ENCODE results near the gene DOC2B.

The DOC2B gene

GRCh38 chr17:162689-163088, 18.8 kb downstream of the DOC2B start:
- no peak for DNase-seq (ENCODE audit: low read depth in 2 of 2)

- no peak for DNase-seq (ENCODE audit: low read depth in 2 of 2)
Measured at GRCh38 chr17:161481-161880, 20.0 kb downstream of the DOC2B start.

- no peak for DNase-seq (ENCODE audit: low read depth in 2 of 2)
Measured at GRCh38 chr17:160336-160735, 21.1 kb downstream of the DOC2B start.

GRCh38 chr17:159609-160008, 21.8 kb downstream of the DOC2B start:
- no peak for DNase-seq (ENCODE audit: low read depth in 2 of 2)

GRCh38 chr17:158379-158778, 23.1 kb downstream of the DOC2B start:
- DNase-seq (ENCODE audit: low read depth in 2 of 2): no peak

GRCh38 chr17:157901-158300, 23.5 kb downstream of the DOC2B start:
- DNase-seq (ENCODE audit: low read depth in 2 of 2): no peak

- DNase-seq (ENCODE audit: low read depth in 2 of 2): no peak
Measured at GRCh38 chr17:156946-157345, 24.5 kb downstream of the DOC2B start.

- no peak for DNase-seq (ENCODE audit: low read depth in 2 of 2)
Measured at GRCh38 chr17:156094-156621, 25.3 kb downstream of the DOC2B start.

- DNase-seq (ENCODE audit: low read depth in 2 of 2): no peak
Measured at GRCh38 chr17:155576-155975, 25.9 kb downstream of the DOC2B start.

GRCh38 chr17:153851-154250, 27.6 kb downstream of the DOC2B start:
- DNase-seq (ENCODE audit: low read depth in 2 of 2): no peak

- DNase-seq (ENCODE audit: low read depth in 2 of 2): no peak
Measured at GRCh38 chr17:152860-153420, 28.5 kb downstream of the DOC2B start.

GRCh38 chr17:151886-152859, 29.3 kb downstream of the DOC2B start:
- DNase-seq (ENCODE audit: low read depth in 2 of 2): no peak

GRCh38 chr17:151004-151403, 30.4 kb downstream of the DOC2B start:
- DNase-seq (ENCODE audit: low read depth in 2 of 2): no peak

- DNase-seq (ENCODE audit: low read depth in 2 of 2): no peak
Measured at GRCh38 chr17:149897-150584, 31.4 kb downstream of the DOC2B start.

GRCh38 chr17:149231-149630, 32.2 kb downstream of the DOC2B start:
- DNase-seq (ENCODE audit: low read depth in 2 of 2): no peak

- DNase-seq (ENCODE audit: low read depth in 2 of 2): no peak
Measured at GRCh38 chr17:148757-149156, 32.7 kb downstream of the DOC2B start.

- DNase-seq (ENCODE audit: low read depth in 2 of 2): no peak
Measured at GRCh38 chr17:147796-148740, 33.4 kb downstream of the DOC2B start.

GRCh38 chr17:146983-147761, 34.3 kb downstream of the DOC2B start:
- DNase-seq (ENCODE audit: low read depth in 2 of 2): no peak

GRCh38 chr17:146546-146945, 34.9 kb downstream of the DOC2B start:
- DNase-seq (ENCODE audit: low read depth in 2 of 2): no peak

Measured in activated CD8-positive, alpha-beta memory T cell treated with anti-CD3 and anti-CD28 coated beads for 4 hours (primary cell).